ENCODE results near the gene RHPN2. TPM values are rescaled to one million over a fixed set of nuclear protein-coding genes. Genes with fewer than 3 reads are reported as not detected.

The RHPN2 gene
- total and polyA plus RNA-seq, 2 of the 13 experiments (the other 11 are each of a cell fraction or from before 2014, with no cell fraction given): 20.3 to 48.0 TPM

DNA sequence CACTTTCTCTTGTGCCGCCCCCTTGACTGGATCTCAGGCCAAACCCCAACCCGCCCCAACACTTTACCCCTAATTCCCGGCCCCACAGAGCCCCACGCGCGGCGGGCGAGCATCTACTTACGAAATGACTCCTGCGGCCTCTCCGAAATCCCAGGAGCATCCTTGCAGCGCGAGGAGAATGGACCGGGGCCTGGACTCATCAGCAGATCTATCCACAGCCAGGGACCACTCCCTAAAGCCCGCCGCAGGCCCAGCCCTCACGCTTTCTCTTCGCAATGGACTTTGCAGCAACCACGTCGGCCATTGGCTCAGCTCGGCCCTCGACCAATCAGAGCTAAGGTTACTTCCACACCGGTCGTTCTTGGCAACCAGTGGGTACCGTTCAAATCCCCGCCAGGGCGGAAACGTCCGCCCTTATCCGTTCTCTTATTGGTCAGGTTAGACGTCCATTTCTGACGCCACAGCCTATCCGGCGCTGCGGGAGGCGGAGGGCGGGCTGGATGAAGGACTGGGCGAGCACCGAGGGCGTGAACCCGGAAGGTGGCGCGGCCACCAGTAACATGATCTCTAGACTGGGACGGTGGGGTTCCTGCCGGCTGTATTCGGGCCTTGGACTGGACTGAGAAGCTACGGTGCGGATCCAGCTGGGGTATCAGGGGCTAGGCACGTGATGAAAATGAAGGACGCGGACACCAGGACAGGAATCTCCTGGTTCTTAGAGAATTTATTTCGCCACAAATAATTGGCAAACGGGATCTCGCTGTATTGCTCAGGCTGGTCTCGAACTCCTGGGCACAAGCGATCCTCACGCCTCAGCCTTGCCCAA, 92.8 kb downstream of the RHPN2 start, which contains the start of the genes CEP89 and FAAP24 (continued):
- TF ChIP-seq, protein P1, sequence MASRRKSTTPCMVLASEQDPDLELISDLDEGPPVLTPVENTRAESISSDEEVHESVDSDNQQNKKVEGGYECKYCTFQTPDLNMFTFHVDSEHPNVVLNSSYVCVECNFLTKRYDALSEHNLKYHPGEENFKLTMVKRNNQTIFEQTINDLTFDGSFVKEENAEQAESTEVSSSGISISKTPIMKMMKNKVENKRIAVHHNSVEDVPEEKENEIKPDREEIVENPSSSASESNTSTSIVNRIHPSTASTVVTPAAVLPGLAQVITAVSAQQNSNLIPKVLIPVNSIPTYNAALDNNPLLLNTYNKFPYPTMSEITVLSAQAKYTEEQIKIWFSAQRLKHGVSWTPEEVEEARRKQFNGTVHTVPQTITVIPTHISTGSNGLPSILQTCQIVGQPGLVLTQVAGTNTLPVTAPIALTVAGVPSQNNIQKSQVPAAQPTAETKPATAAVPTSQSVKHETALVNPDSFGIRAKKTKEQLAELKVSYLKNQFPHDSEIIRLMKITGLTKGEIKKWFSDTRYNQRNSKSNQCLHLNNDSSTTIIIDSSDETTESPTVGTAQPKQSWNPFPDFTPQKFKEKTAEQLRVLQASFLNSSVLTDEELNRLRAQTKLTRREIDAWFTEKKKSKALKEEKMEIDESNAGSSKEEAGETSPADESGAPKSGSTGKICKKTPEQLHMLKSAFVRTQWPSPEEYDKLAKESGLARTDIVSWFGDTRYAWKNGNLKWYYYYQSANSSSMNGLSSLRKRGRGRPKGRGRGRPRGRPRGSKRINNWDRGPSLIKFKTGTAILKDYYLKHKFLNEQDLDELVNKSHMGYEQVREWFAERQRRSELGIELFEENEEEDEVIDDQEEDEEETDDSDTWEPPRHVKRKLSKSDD (CRISPR knock-in tag; IDR thresholded peaks at IDR 0.05; ENCODE audit: low read depth): peak; percentile 72; the same call in 1 of the 2 replicates
- TF ChIP-seq TAF15 (IDR thresholded peaks at IDR 0.05; ENCODE audit: low read depth, low read length, poor library complexity, severe bottlenecking): no peak
- TF ChIP-seq ZNF3 (CRISPR knock-in tag; IDR thresholded peaks at IDR 0.05): no peak
- no peak for TF ChIP-seq ZNF619 (CRISPR knock-in tag; IDR thresholded peaks at IDR 0.05)
- no peak for TF ChIP-seq ZNF607 (CRISPR knock-in tag; IDR thresholded peaks at IDR 0.05; ENCODE audit: borderline replicate concordance)
- no peak; the same call in 1 of the 2 replicates for TF ChIP-seq ZFP41 (CRISPR knock-in tag; IDR thresholded peaks at IDR 0.05; ENCODE audit: borderline replicate concordance)
- TF ChIP-seq, protein P2, sequence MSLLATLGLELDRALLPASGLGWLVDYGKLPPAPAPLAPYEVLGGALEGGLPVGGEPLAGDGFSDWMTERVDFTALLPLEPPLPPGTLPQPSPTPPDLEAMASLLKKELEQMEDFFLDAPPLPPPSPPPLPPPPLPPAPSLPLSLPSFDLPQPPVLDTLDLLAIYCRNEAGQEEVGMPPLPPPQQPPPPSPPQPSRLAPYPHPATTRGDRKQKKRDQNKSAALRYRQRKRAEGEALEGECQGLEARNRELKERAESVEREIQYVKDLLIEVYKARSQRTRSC (CRISPR knock-in tag; IDR thresholded peaks at IDR 0.05; ENCODE audit: low read depth): no peak
- peak; percentile 38 for TF ChIP-seq ASH2L (IDR thresholded peaks at IDR 0.05; ENCODE audit: insufficient read length, low read depth, low read length)
- TF ChIP-seq ZNF552 (CRISPR knock-in tag; IDR thresholded peaks at IDR 0.05; ENCODE audit: borderline replicate concordance): no peak
- peak; percentile 88 for TF ChIP-seq MXD4 (CRISPR knock-in tag; IDR thresholded peaks at IDR 0.05)
- TF ChIP-seq ERF (CRISPR knock-in tag; IDR thresholded peaks at IDR 0.05): peak; percentile 75
- TF ChIP-seq, protein P3, sequence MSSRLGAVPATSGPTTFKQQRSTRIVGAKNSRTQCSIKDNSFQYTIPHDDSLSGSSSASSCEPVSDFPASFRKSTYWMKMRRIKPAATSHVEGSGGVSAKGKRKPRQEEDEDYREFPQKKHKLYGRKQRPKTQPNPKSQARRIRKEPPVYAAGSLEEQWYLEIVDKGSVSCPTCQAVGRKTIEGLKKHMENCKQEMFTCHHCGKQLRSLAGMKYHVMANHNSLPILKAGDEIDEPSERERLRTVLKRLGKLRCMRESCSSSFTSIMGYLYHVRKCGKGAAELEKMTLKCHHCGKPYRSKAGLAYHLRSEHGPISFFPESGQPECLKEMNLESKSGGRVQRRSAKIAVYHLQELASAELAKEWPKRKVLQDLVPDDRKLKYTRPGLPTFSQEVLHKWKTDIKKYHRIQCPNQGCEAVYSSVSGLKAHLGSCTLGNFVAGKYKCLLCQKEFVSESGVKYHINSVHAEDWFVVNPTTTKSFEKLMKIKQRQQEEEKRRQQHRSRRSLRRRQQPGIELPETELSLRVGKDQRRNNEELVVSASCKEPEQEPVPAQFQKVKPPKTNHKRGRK (CRISPR knock-in tag; IDR thresholded peaks at IDR 0.05): no peak
- TF ChIP-seq, protein P4, sequence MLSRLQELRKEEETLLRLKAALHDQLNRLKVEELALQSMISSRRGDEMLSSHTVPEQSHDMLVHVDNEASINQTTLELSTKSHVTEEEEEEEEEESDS (CRISPR knock-in tag; IDR thresholded peaks at IDR 0.05; ENCODE audit: borderline replicate concordance): peak; percentile 97; the same call in 1 of the 2 replicates
- TF ChIP-seq NFE2L2 (IDR thresholded peaks at IDR 0.05; ENCODE audit: low read length): no peak
- 0 out of 2 replicates have a peak, but pooled peaks have one; percentile 63 for TF ChIP-seq CHCHD3 (CRISPR knock-in tag; IDR thresholded peaks at IDR 0.05)
- peak; percentile 89; the same call in 1 of the 2 replicates for TF ChIP-seq YEATS2 (CRISPR knock-in tag; IDR thresholded peaks at IDR 0.05; ENCODE audit: borderline replicate concordance)
- no peak for TF ChIP-seq MBD4 (IDR thresholded peaks at IDR 0.05; ENCODE audit: borderline replicate concordance, low read length)
- no peak for TF ChIP-seq NR2F2 (IDR thresholded peaks at IDR 0.05; ENCODE audit: borderline replicate concordance, low read depth)
- no peak for TF ChIP-seq ZNF652 (CRISPR knock-in tag; IDR thresholded peaks at IDR 0.05; ENCODE audit: borderline replicate concordance, low read depth)
- peak; percentile 73 for TF ChIP-seq YEATS4 (CRISPR knock-in tag; IDR thresholded peaks at IDR 0.05; ENCODE audit: borderline replicate concordance)
- no peak for TF ChIP-seq ZNF263 (CRISPR knock-in tag; IDR thresholded peaks at IDR 0.05)
- no peak for TF ChIP-seq FOXO1 (CRISPR knock-in tag; IDR thresholded peaks at IDR 0.05)
- TF ChIP-seq ARHGAP35 (CRISPR knock-in tag; IDR thresholded peaks at IDR 0.05; ENCODE audit: borderline replicate concordance): no peak
- TF ChIP-seq ZNF563 (CRISPR knock-in tag; IDR thresholded peaks at IDR 0.05): no peak
- TF ChIP-seq ATF1 (CRISPR knock-in tag; IDR thresholded peaks at IDR 0.05): peak; percentile 92
- no peak for TF ChIP-seq ZNF672 (CRISPR knock-in tag; IDR thresholded peaks at IDR 0.05)

Data from HepG2 (cell line).